ENCODE results near the gene KLHL35. TPM values are rescaled to one million over a fixed set of nuclear protein-coding genes. Genes with fewer than 3 reads are reported as not detected.

Gene KLHL35
- total and polyA plus RNA-seq, 2 experiments from 2014 or later, result 5.7 to 13.0 TPM

DNA sequence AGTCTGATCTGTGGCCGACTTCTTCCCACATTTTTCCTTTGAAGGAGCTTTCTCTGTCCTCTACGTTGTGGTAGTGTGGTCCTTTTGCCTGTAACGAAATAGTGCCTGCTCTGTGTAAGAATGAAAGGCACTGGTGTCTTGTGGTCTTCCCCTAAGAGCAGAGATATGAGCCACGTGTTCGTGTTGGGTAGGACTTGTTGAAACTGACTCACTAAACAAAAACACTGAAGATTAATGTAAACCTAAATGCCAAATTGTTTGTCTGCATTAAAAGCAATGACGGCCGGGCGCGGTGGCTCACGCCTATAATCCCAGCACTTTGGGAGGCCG is 43.8 kb downstream of the KLHL35 start:
- H3F3A ChIP-seq (ENCODE audit: insufficient read depth), result peaks cover 10% of the 10 kb centered on the region
- H3K36me3 ChIP-seq (ENCODE audit: low read depth), result no peaks in the 10 kb centered on the region
- H3K9ac ChIP-seq, result no peak overlapping the region
- DNase-seq, result no peak
- H3K79me2 ChIP-seq (ENCODE audit: insufficient read depth), result no peaks in the 10 kb centered on the region
- TF ChIP-seq EZH2 (IDR thresholded peaks at IDR 0.05; ENCODE audit: insufficient read depth, poor library complexity, severe bottlenecking) (no peak), EZH2phosphoT487 (IDR thresholded peaks at IDR 0.05; ENCODE audit: insufficient read depth, low read depth) (no peak)
- no peaks in the 10 kb centered on the region for H4K20me1 ChIP-seq (ENCODE audit: insufficient read depth)
- WGBS, 2 experiments (ENCODE audit: low coverage in 1 of 2, low lambda C conversion rate in 2 of 2, missing lambda C conversion rate in 2 of 2), result 69 to 75% methylated on average over 11 of the region's 11 CpGs
- H3K4me2 ChIP-seq (ENCODE audit: unreplicated experiment), result no peak overlapping the region
- H2AFZ ChIP-seq, result peak overlapping the region; percentile 30; the same call in 1 of the 2 replicates
- no peak overlapping the region for H3K4me3 ChIP-seq
- H3K4me1 ChIP-seq (ENCODE audit: insufficient read depth), result no peaks in the 10 kb centered on the region; the same call in 1 of the 2 replicates
- in situ Hi-C loops (cut with MboI), result loop anchor here (10.0 kb wide), 1 partner anchor 54 kb away; no protein-coding TSS in a partner anchor
- H3K27ac ChIP-seq, result no peak overlapping the region
- H3K9me3 ChIP-seq (ENCODE audit: low read depth), result no peaks in the 10 kb centered on the region
- H3K9me2 ChIP-seq (ENCODE audit: insufficient read depth), result no peaks in the 10 kb centered on the region
- no peaks in the 10 kb centered on the region for H3K27me3 ChIP-seq (replicated peaks; ENCODE audit: insufficient read depth)

GRCh38 chr11:75388386-75389275 is 44.4 kb downstream of the KLHL35 start:
- in situ Hi-C loops (cut with MboI), result loop anchor here (10.0 kb wide), 1 partner anchor 54 kb away; no protein-coding TSS in a partner anchor
- Histone ChIP-seq H3K27me3 (replicated peaks; ENCODE audit: insufficient read depth) (no peaks in the 10 kb centered on the region), H3K27ac (no peak overlapping the region), H3F3A (ENCODE audit: insufficient read depth) (peaks cover 10% of the 10 kb centered on the region), H3K9me2 (ENCODE audit: insufficient read depth) (no peaks in the 10 kb centered on the region), H3K9me3 (ENCODE audit: low read depth) (no peaks in the 10 kb centered on the region), H3K4me2 (ENCODE audit: unreplicated experiment) (no peak overlapping the region), H3K4me3 (no peak overlapping the region), H2AFZ (peak overlapping the region; percentile 30; the same call in 1 of the 2 replicates), H3K36me3 (ENCODE audit: low read depth) (no peaks in the 10 kb centered on the region), H4K20me1 (ENCODE audit: insufficient read depth) (no peaks in the 10 kb centered on the region), H3K79me2 (ENCODE audit: insufficient read depth) (no peaks in the 10 kb centered on the region), H3K4me1 (ENCODE audit: insufficient read depth) (no peaks in the 10 kb centered on the region; the same call in 1 of the 2 replicates), H3K9ac (no peak overlapping the region)
- TF ChIP-seq EZH2 (IDR thresholded peaks at IDR 0.05; ENCODE audit: insufficient read depth, poor library complexity, severe bottlenecking) (no peak), EZH2phosphoT487 (IDR thresholded peaks at IDR 0.05; ENCODE audit: insufficient read depth, low read depth) (no peak)
- WGBS, 2 experiments (ENCODE audit: low coverage in 1 of 2, low lambda C conversion rate in 2 of 2, missing lambda C conversion rate in 2 of 2), result 27 to 33% methylated on average over 9 of the region's 9 CpGs
- DNase-seq, result peak; percentile 83

DNA sequence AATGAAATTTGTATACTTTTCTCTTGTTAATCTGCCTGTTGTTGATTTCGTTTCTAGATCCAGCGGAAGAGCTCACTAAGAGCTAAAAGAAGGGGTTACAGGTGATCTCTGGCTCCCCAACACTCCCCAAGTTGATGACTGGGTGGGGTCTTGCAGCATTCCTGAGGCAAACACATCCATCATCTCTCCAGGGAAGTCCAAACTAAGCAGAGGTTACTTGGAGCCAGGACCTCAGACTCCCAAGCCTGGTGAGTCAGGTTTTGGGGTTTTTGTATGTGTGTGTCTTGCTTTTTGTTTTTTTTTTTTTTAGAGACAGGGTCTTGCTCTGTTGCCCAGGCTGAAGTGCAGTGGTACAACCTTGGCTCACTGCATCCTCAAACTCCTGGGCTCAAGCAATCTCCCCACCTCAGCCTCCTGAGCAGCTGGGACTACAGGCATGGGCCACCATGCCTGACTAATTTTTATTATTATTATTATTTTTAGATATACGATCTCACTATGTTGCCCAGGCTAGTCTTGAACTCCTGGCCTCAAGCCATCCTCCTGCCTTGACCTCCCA is 45.2 kb downstream of the KLHL35 start:
- TF ChIP-seq EZH2 (IDR thresholded peaks at IDR 0.05; ENCODE audit: insufficient read depth, poor library complexity, severe bottlenecking), result no peak
- no peak for TF ChIP-seq EZH2phosphoT487 (IDR thresholded peaks at IDR 0.05; ENCODE audit: insufficient read depth, low read depth)
- H3K9me3 ChIP-seq (ENCODE audit: low read depth), result no peaks in the 10 kb centered on the region
- no peak overlapping the region for H3K9ac ChIP-seq
- H3K4me3 ChIP-seq, result no peak overlapping the region
- DNase-seq, result peak; percentile 31
- no peak overlapping the region for H3K4me2 ChIP-seq (ENCODE audit: unreplicated experiment)
- WGBS, 2 experiments (ENCODE audit: low coverage in 1 of 2, low lambda C conversion rate in 2 of 2, missing lambda C conversion rate in 2 of 2), result 39 to 45% methylated on average over 3 of the region's 3 CpGs
- H3K4me1 ChIP-seq (ENCODE audit: insufficient read depth), result no peaks in the 10 kb centered on the region; the same call in 1 of the 2 replicates
- no peak overlapping the region for H2AFZ ChIP-seq
- no peaks in the 10 kb centered on the region for H4K20me1 ChIP-seq (ENCODE audit: insufficient read depth)
- no peaks in the 10 kb centered on the region for H3K79me2 ChIP-seq (ENCODE audit: insufficient read depth)
- H3K36me3 ChIP-seq (ENCODE audit: low read depth), result no peaks in the 10 kb centered on the region
- peaks cover 10% of the 10 kb centered on the region for H3F3A ChIP-seq (ENCODE audit: insufficient read depth)
- H3K27ac ChIP-seq, result no peak overlapping the region
- no peaks in the 10 kb centered on the region for H3K9me2 ChIP-seq (ENCODE audit: insufficient read depth)
- in situ Hi-C loops (cut with MboI), result loop anchor here (10.0 kb wide), 1 partner anchor 53 kb away; no protein-coding TSS in a partner anchor
- H3K27me3 ChIP-seq (replicated peaks; ENCODE audit: insufficient read depth), result no peaks in the 10 kb centered on the region

DNA sequence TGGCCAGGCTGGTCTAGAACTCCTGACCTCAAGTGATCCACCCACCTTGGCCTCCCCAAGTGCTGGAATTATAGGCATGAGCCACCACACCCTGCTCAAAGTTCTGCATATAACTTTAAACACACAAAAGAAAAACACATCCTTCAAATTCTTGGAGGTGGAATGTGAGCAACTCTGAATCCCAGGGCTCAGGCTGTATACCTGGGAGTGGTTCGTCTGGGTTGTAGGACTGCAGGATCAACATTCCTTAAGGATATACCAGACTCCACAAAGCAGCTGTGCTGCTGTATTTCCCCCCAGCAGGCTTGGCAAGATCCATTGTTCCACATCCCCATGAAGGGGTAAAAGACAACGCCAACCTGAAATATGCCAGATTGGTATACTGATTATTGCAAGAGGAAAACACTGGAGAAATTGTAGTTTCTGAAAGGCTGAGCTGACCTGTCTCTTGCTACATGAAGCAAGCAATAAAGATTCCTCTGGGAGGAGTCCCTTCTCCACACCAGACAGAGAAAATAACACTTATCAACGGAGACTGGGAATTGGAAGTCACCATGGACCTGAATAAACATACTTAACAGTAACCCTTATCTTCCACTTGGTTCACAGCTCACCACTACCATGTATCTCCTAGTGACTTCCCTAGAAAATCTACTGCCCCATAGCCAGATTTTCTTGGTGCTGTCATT is 45.9 kb downstream of the KLHL35 start:
- Histone ChIP-seq H3K9me2 (ENCODE audit: insufficient read depth) (no peaks in the 10 kb centered on the region), H3K79me2 (ENCODE audit: insufficient read depth) (no peaks in the 10 kb centered on the region), H3K4me3 (no peak overlapping the region), H3K4me2 (ENCODE audit: unreplicated experiment) (no peak overlapping the region), H4K20me1 (ENCODE audit: insufficient read depth) (no peaks in the 10 kb centered on the region), H3K4me1 (ENCODE audit: insufficient read depth) (no peaks in the 10 kb centered on the region; the same call in 1 of the 2 replicates), H3K27ac (no peak overlapping the region), H3K27me3 (replicated peaks; ENCODE audit: insufficient read depth) (no peaks in the 10 kb centered on the region), H3K36me3 (ENCODE audit: low read depth) (no peaks in the 10 kb centered on the region), H3K9me3 (ENCODE audit: low read depth) (no peaks in the 10 kb centered on the region), H3F3A (ENCODE audit: insufficient read depth) (peaks cover 10% of the 10 kb centered on the region), H3K9ac (no peak overlapping the region), H2AFZ (no peak overlapping the region)
- in situ Hi-C loops (cut with MboI), result loop anchor here (10.0 kb wide), 1 partner anchor 52 kb away; no protein-coding TSS in a partner anchor
- DNase-seq, result no peak
- WGBS, 2 experiments (ENCODE audit: low coverage in 1 of 2, low lambda C conversion rate in 2 of 2, missing lambda C conversion rate in 2 of 2), result 63 to 71% methylated on average over 3 of the region's 3 CpGs
- TF ChIP-seq EZH2 (IDR thresholded peaks at IDR 0.05; ENCODE audit: insufficient read depth, poor library complexity, severe bottlenecking) (no peak), EZH2phosphoT487 (IDR thresholded peaks at IDR 0.05; ENCODE audit: insufficient read depth, low read depth) (no peak)

Measured in GM23248 (cell line).